GM19324 (cell line): ENCODE data around the gene RAB4A.

Experiments used
- ATAC-seq: cut with Tn5 transposase; IDR thresholded peaks from one replicate; pipeline ENCODE4 v1.9.1; 2021; ENCODE audit warnings: mild to moderate bottlenecking, moderate library complexity; ENCODE audit not compliant: unreplicated experiment, low FRiP score

Gene RAB4A, protein sequence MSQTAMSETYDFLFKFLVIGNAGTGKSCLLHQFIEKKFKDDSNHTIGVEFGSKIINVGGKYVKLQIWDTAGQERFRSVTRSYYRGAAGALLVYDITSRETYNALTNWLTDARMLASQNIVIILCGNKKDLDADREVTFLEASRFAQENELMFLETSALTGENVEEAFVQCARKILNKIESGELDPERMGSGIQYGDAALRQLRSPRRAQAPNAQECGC

DNA sequence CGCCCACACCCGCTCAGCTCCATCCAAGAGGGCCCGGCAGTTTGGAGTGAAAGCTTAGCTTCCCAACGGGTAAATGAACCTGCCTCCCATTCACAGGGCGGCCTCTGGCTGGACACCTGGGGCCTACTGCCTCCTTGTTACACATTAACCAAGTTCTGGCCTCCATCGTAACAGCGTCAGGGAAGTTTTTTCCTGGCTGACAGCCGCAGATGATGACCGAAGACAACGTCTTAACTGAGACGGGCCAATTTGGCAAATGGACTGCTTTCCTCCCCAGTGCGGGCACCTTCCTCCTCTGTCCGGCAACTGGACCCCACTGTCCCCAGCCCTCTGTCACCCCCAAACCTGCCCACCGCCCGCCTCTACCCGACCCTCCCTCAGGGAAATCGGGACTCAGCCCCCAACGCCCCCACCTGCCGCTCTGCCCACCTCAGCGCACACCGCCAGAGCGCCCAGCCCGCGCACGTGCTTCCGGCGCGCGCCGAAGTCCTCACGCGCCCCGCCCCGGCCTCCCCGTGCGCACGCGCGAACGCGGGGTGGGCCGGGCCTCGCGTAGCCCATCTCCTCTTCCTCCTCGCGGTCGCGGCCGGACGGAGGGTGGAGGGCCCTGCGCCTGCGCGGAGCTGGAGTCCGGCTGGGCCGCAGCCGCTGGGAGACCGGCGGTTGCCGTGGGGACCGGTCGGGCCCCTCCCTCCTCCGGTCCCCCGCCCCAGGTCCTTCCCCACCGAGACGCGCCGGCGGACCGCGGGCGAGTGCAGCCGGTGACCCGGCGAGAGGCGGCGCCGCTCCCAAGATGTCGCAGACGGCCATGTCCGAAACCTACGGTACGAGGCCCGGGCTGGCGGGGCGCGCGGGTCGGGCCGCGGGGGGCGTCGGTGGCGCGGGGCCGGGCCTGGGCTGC, at the start of gene RAB4A:
TSS of gene RAB4A (plus strand) at position 565 of the 901 bp plus-strand sequence. CDS start at position 794, 229 bp downstream.
- peak; percentile 92 for ATAC-seq

DNA sequence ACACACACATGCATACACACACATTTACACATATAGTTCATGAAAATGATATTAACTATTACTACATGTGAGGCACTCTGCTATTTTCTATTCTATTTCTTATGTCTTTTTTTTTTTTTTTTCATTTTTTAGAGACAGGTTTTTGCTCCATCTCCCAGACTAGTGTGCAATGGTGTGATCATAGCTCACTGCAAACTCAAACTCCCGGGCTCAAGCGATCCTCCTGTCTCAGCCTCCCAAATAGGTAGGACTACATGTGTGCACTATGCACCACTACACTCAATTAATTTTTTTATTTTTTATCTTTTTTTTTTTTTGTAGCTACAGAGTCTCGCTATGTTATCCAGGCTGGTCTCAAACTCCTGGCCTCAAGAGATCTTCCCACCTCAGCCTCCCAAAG, 48.8 kb upstream of the RAB4A start:
- ATAC-seq, result no peak

DNA sequence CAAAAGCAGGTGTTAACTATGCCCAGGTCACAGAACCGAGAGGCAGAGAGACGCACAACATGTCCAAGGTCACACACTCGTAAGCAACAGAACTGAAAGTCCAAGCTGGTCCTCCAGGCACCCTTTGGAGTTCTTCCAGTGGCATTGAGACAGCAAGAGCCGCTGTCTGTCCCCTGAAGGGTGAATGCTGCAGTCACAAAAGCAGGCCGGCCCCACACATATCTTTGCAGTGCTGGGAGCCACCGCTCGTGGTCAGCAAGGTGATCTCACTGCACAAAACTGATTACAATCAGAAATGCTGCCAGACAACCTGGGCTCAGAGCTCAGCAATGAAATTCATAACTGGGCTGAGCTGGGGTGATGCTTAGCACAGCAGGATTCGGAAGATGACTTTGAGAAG, 47.4 kb upstream of the RAB4A start:
- ATAC-seq, result no peak

DNA sequence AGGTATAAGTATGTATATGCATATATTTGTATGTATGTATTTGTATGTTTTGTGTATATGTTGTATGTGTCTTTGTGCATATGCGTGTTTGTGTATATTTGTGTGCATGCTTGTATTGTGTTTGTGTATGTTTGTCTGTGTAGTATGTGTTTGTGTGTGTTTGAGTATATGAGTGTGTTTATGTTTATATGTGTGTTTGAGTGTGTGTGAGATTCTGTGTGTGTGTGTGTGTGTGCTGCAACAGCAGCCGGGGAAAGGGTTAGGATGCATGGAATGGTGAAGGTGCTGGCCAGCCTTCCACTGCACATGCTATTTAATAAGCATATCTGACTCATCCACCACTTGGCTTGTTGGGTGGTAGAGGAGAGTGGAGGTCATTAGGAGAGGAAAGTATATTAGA, 46.6 kb upstream of the RAB4A start:
- ATAC-seq, result no peak

DNA sequence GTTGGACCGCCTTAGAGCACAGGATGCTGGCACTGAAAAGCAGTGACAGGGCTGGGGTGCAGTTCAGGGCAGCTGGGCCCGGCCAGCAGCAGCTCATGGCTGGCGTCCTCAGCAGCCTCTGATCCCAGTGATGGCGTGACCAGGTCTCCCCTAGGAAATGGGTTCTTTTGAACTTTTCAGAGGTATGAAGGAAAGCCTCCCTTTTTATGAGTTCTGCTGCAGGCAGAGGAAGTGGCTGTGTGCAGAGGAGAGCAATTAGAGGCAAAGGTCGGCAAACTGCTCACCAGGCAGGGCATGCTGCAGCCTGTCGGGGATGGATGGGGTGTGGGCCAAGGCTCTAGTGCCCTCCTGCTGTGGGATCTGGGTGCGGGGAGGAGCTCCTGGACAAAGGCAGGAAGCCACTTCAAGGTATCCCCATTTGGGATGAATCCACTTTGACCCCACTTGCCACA, 45.6 kb upstream of the RAB4A start:
- no peak for ATAC-seq

DNA sequence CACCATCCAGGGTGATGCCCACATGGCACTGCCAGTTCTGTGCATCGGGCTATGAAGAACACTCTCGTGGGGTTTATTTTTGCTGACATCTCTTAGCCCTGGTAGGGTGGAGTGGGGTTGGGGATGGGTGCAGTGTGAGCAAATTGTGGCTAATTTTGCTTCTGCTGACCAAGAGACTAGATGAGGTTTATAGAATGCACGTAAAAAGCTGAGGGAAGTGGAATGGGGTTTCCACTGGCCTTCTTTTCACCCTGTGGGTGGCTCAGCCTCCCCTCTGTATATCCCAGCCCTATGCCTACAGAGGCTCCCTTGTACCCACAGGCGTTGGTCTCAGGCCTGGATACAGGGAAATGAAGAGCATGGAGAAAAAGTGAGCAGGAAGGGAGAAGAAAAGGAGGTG, 44.1 kb upstream of the RAB4A start:
- no peak for ATAC-seq

DNA sequence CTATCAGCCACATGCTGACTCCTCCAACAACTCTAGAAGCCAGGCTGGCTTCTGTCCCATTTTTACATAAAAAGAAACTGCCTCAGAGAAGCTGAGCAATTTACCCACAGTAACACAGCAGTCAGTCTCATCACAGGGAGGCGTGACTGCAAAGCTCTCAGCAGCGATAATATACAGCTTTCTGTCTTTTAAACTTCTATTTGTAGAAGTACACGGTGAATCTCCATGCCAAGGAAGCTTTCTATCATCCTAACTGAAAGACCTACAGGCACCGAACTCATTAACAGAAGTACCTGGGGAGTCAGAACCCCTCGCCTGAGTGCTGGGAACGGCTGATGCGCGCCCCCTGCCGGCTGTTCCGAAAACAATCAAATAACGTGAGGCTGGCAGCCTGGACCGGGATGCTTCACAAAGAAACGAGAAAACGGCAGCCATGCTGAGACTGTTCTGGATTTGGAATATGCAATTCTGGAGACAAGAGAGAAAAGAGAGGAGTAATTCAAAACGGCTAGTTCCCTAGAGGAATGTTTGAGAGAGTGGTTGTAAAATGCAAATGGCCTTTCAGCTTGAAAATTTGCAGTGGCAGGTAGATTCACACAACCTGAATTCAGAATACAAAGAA, 43.5 kb upstream of the RAB4A start:
- ATAC-seq, result no peak

DNA sequence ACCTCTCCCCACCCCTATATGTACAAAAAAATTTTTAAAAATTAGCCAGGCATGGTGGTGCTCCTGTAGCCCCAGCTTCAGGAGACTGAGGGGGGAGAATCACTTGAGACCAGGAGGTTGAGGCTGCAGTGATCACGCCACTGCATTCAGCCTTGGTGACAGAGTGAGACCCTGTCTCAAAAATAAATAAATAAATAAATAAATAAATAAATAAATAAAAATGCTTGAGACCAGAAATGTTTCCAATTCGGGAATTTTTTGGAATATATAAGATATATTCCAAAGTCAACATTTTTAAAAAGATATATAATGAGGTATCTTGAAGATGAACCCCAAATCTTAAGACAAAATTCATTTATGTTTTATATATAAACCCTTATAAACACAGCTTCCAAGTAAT, 42.4 kb upstream of the RAB4A start:
- ATAC-seq, result no peak

DNA sequence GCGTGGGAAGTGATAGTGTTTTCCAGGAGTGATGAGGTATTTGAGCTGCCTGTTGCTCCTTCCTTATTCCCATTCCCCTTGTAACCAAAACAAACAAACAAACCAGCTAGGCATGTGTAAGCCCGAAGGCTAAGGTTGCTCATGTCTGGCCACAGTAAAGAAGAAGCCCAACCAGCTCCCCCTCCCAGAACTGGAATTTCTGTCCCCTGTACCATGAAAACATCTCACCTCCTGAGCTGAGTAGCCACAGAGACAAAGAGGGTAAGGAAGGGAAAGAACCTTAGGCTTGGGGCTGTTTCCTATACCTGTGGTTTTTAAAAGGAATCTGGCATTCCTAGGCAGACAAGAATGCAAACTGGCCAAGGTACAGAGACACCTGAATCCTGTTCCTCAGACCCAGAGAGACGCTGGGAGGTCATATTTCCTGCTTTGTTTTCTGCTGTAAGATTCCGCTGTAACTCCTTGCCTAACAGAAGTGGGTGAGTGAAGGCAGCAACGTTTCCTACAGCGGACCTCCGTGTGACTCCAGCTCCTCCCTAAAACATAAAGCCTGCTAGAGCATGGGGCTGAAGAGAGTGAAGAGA, 41.7 kb upstream of the RAB4A start:
- no peak for ATAC-seq

DNA sequence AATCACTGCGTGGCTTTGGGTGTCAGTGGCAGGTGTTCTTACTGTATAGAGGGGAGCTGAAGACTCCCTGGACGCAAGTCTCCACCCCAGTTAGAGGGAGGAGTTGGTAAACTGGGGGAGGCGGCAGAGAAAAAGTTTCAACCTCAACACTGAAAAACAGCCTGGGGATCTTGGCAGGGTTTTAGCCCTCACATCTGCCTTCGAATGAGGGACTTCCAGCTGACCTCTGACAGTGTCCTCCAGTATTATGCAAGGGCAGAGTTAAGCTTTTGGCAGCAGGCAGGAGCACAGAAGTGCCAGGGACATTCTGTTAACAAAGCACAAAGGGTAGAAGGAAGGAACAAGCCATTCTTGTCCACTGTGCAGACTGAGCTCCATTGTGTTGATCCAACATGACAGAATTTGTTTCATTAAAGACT, 41.2 kb upstream of the RAB4A start:
- ATAC-seq, result no peak

DNA sequence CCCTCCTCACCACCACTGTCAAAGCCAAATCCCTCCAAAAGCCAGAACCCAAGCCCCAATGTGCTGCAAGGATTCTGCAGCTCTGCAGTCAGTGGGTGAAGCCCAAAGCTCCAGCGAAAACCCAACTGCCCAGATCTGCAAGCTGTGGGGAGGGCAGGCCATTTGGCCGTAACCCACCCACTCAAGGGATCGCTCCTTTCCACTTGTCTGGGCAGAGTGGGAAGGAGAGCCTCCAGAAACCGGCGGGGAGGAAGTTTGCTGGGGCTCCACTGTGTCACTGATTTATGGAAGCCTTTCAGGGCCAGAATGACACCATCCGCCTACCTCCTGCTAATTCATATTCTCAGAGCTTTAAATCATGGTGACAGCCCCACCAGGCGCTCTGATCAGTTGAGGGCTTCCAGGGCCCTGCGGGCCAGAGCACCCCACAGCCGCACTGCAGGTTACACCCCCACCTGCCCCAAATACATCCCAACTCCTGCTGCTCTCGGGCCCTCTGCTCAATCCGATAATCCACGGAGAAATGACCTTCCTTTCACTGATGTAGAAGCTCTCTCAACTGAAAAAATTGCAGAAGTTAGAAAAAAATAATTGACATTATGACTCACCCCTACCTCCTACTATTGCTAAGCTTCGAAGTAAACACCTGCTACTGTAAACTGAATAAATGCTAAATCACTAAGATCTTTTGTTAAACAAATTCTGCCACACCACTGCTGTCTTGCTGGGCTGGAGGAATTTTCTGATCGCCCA, 40.6 kb upstream of the RAB4A start:
- no peak for ATAC-seq

DNA sequence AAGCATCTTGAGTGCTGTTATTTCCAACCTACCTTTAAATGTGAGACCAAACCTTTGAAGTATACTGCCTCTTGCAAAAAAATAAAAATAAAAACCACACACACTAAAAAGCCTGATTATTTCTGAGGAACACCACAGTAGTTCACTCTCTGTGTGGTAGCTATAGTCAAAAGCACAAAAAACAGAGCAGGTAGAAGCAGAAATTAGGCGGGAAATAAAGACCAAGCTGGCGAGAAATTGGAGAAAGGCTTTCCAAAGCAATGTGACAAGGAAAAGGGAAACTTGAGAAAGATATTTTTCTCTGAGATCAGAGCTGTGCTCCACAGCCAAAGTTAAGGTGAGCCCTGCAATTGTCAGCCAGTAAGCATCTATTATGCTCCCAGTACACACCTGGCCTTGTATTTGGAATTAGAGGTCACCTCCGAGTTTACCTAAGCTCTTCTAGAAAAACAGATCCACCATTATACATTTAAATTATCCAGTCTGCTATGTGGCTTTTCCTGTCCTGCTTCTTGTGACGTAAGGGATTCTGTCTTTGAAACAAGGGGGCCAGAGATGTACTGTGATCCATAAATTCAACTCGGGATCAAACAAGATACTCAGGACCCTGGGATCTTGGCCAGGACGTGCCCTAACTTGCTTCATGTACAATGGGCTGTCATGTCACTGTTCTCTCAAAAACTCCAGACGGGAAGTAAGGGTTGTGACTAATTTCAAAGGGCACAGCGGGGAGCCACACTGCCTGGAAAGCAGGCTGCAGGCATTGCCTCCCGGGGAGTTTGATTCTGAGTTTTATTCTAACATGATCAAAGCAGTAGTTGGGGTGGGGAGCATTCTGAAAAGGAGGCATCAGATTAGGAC, 39.8 kb upstream of the RAB4A start:
- no peak for ATAC-seq

DNA sequence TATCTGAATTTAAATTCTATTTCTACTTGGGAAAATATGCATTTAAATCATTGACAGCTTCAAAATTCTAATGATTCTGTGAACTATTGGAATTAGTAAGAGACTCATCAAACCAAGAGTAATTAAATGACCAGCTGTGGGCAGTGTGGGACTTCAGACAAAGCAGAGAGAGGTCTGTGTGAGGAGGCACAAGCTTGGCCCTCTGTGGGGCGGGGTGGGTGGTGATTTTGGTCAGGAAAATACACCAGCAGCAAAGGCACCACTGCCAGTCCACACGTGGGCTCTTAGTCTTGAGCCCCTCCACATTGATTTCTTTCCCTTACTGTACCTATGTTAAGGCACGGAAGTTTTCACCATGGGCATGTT, 39.2 kb upstream of the RAB4A start:
- no peak for ATAC-seq

DNA sequence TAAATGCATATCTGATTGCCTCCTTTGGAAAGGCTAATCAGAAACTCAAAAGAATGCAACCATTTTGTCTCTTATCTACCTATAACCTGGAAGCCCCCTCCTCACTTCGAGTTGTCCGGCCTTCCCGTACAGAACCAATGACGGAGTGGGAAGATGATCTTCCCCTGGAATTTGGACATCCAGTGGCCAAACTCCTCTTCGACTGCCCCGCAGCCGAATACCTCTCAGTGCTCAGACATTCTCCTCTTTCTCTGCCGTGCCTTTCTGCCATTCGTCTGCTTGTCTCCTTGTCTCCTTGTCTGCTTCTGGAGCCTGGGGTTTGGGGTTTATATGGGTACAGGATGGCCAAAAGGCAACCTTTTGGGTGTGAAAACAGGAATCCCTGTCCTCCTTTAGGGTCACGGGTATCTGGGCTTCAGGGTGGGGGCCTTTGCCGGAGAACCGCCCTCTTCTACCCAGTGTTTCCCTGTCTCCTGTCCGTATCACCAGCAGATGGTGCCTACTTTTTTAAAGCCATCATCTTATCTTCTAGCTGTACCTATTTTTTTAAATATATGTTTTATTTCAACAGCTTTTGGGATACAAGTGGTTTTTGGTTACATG, 35.9 kb upstream of the RAB4A start:
- no peak for ATAC-seq

DNA sequence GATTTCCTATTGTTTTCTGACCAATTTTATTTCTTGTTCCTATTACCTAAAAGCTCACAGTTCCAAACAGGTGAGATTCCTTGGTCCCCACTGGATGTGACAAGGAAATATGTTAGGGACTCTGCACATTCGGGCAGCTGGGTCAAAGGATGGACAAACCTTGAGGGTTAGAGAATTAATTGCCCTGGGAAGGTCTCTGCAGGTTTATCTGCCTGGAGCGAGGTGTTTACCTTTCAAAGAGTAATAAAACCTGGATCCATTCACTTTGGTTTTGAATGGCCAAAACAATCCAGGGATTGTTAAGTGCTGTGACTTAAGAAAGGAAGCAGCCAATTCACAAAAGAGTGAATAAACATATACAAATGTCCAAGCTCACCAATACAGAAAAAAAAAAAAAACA, 33.6 kb upstream of the RAB4A start:
- ATAC-seq, result no peak

DNA sequence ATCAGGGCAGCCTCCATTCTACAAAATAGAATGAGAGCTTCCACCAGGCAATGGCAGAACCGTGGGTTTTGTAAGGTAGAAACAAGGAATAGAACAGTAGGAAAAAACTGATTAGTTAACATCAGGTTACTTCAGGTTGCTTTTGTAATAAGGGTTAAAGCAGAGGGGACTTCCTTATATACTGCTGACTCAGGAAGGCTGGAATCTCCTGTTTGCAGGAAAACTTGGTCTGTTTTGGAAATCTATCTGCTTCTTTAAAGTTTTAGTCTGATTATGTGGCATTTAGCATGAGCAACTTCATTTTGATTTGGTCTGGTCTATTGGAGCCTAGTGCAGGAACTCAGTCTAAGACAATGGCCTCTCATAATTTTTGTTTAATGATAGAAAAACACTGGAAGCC, 32.7 kb upstream of the RAB4A start:
- ATAC-seq, result no peak

DNA sequence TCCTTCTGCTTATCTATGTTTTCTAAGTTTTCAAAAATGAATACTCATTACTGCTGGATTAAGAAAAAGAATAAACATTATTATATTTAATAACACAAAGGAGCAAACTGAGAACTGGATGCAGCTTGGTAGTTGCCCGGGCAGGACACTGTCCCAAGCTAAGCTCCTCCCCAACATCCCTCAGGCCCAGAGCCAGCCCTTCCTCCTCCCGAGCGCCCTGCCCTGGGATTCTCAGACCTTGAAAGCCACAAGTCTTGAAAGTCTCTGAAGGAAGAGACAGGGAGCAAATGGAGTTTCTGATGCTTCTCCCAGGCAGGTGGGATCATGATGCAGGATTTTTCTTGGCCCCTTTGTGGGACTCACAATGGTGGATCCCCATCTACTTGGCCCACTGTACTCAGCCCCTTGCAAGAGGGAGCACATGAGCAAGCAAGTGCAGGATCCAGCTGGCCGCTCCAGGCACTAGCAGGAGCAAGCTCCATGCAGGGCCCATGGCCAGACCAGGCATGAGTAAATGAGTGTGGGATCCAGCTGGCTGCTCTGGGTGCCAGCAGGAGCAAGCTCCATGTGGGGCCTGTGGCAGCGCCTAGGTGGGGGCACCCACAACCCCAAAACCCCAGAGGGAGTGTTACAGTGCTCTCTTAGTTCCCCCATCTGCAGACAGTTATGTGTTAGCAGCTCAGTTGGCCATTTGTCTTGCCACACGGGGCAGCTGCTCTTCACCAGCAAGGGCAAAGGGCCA, 32.1 kb upstream of the RAB4A start:
- ATAC-seq, result no peak

DNA sequence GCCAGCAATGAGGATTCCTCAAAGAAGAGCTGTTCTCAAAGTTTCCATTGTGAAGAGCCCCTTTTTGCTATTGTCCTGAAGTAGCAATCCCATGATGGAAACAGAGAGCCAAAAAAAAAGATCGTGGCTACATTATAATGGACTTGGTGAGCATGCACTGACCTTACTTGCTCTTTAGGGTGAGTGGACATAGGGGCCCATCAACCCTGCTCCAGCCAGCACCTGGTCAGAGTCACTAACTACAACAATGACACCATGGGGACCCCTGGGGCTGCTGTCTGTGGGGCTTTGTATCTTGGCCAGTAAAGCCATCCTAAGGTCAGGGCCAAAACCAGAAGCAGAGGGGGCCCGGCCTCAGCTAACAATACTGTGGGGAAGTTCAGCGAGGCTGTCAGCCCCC, 30.4 kb upstream of the RAB4A start:
- ATAC-seq, result no peak

DNA sequence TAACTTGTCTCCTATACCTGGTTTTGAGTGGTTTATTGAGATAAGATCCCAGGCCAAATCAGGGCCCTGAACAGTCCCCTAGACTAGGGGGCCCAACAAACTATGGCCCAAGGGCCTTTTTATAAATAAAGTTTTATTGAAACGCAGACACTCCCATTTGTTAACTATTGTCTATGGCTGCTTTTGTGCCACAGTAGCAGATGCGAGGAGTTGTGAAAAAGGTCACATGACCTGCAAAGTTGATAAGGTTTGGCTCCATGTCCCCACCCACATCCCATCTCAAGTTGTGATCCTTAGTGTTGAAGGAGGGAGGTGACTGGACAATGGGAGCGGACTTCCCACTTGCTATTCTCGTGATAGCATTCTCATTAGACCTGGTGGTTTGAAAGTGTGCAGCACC, 29.5 kb upstream of the RAB4A start:
- ATAC-seq, result no peak
